Thyroid gland (tissue), 4 donors: ENCODE data around the gene ACBD7. TPM values are rescaled to one million over a fixed set of nuclear protein-coding genes. Genes with fewer than 3 reads are reported as not detected.
A peak's percentile ranks its signal among the peaks of the same experiment; 100 is the strongest.

Experiments
- DNase-seq, 2 donors: peaks; one replicate each; pipeline ENCODE4 v3.0.0-alpha.2; 2019
- H3K27ac ChIP-seq, 3 donors: fragments of 200-600 bp; sonication (generic); 1 replicate in 2 of 3; 2 replicates in 1 of 3; pipeline ENCODE4 v1.5.1; 2016 to 2019; ENCODE audit warnings: mild to moderate bottlenecking in 1 of 3, moderate library complexity in 1 of 3
- H3K27me3 ChIP-seq: fragments of 200-600 bp; sonication (generic); one replicate; pipeline ENCODE4 v1.5.1; 2019
- H3K36me3 ChIP-seq, 2 donors: fragments of 200-600 bp; sonication (generic); one replicate each; pipeline ENCODE4 v1.5.1; 2016 to 2019
- H3K4me1 ChIP-seq, 2 donors: fragments of 200-600 bp; sonication (generic); one replicate each; pipeline ENCODE4 v1.5.1; 2017 to 2019
- H3K4me3 ChIP-seq, 3 donors: fragments of 200-600 bp; sonication (generic); replicated peaks in 1 of 3; 1 replicate in 2 of 3; 2 replicates in 1 of 3; pipeline ENCODE4 v1.5.1; 2016; ENCODE audit warnings: mild to moderate bottlenecking in 1 of 3
- H3K9me3 ChIP-seq: fragments of 200-600 bp; sonication (generic); one replicate; pipeline ENCODE4 v1.5.1; 2017
- POLR2A ChIP-seq, 2 donors: fragments of 450-650 bp; IDR thresholded peaks; one replicate each; pipeline ENCODE4 v1.6.1; 2017; ENCODE audit warnings: antibody characterized with exemption in 2 of 2, mild to moderate bottlenecking in 2 of 2, moderate library complexity in 1 of 2
- WGBS, 2 donors: methylation state at CpG; one replicate each; pipeline ENCODE4 v1.1.5; 2017; 5-methylcytosine and 5-hydroxymethylcytosine counted together
- intact Hi-C: fragments of 100-400 bp; cut with DNase I; formaldehyde crosslinking; loops from one replicate; pipeline ENCODE4 v1.15.1; 2023
- total RNA-seq, 4 donors: library from RNA; depleted of rRNA; stranded (reverse); fragments of >200 nt; gene quantifications; one replicate each; pipeline ENCODE4 v1.2.3, GENCODE V29; 2016
- TF ChIP-seq, protein P1 (sequence below), 6 experiments: fragments of 200-600 bp in 3 of 6; fragments of 450-650 bp in 3 of 6; sonication (generic) in 3 of 6; IDR thresholded peaks; one replicate each; pipeline ENCODE4 v1.5.1; 2016 to 2019; ENCODE audit warnings: antibody characterized with exemption in 6 of 6, mild to moderate bottlenecking in 2 of 6, inconsistent platforms in 1 of 6, moderate library complexity in 1 of 6

The ACBD7 gene
- total RNA-seq, 4 donors from 2014 or later = 0.54 to 1.3 (median 1.0) TPM

DNA sequence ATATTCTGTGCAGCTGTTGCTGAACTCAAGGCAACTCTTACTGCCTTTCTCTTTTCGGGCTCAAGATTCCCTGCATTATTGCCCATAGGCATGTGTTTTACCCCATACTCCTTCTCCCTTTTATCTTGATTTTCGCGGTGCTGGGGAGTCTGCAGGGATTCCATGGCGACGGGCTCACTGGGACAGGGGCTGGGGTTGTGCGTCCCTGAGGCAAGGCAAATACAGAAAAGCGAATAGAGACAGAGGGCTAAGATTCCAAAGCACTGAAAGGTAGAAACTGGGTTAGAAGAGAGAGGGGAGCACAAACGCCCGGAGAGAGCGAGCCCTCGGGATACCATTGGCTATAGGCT lies 8.1 kb upstream of the ACBD7 start:
- intact Hi-C loops = no loop called here
- TF ChIP-seq, protein P1, sequence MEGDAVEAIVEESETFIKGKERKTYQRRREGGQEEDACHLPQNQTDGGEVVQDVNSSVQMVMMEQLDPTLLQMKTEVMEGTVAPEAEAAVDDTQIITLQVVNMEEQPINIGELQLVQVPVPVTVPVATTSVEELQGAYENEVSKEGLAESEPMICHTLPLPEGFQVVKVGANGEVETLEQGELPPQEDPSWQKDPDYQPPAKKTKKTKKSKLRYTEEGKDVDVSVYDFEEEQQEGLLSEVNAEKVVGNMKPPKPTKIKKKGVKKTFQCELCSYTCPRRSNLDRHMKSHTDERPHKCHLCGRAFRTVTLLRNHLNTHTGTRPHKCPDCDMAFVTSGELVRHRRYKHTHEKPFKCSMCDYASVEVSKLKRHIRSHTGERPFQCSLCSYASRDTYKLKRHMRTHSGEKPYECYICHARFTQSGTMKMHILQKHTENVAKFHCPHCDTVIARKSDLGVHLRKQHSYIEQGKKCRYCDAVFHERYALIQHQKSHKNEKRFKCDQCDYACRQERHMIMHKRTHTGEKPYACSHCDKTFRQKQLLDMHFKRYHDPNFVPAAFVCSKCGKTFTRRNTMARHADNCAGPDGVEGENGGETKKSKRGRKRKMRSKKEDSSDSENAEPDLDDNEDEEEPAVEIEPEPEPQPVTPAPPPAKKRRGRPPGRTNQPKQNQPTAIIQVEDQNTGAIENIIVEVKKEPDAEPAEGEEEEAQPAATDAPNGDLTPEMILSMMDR (IDR thresholded peaks at IDR 0.05) = no peak
- Histone ChIP-seq H3K4me1 (peaks cover 19 to 27% of the 10 kb centered on the region in 2 donors), H3K27me3 (no peaks in the 10 kb centered on the region), H3K36me3 (no peaks in the 10 kb centered on the region), H3K4me3 (peak overlapping the region; percentile 90 to 99 (median 98)), H3K27ac (peak overlapping the region; percentile 93 to 100 (median 96)), H3K9me3 (no peaks in the 10 kb centered on the region)
- no peak for DNase-seq
- 1 to 2% methylated on average over 11 of the region's 11 CpGs for WGBS, 2 donors

DNA sequence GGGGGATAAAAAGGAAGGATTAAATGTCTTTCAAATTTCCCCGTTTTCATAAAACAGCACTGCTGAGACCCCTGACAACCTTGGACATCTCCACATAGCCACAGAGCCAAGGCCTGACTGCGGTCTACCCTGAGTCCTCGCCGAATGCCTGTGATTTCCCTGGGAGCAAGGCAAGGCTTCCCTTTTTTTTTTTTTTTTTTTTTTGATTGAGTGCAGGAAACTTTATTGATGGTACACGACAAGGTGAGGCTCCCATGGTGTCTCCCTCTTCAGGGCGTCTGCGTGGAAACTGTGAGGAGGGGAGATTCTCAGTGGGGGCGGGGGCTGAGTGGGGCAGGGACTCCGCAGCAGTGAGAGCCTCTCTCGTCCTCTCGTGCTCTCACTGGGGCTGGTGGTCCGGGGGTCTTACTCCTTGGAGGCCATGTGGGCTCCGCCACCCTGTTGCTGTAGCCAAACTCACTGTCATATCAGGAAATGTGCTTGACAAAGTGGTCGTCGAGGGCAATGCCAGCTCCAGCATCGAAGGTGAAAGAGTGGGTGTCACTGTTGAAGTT lies 4.4 kb upstream of the ACBD7 start:
- H3K27me3 ChIP-seq = no peaks in the 10 kb centered on the region
- no peak overlapping the region for H3K4me3 ChIP-seq
- H3K36me3 ChIP-seq = no peaks in the 10 kb centered on the region
- peaks cover 1 to 6% of the 10 kb centered on the region in 2 donors for H3K4me1 ChIP-seq
- TF ChIP-seq, protein P1 (IDR thresholded peaks at IDR 0.05) = no peak
- TF ChIP-seq POLR2A (IDR thresholded peaks at IDR 0.05) = no peak
- H3K9me3 ChIP-seq = no peaks in the 10 kb centered on the region
- no peak overlapping the region for H3K27ac ChIP-seq
- no peak for DNase-seq
- intact Hi-C loops = loop anchor here (5.0 kb wide), 1 partner anchor 216 kb away; the partner anchor contains the start of gene SUV39H2
- WGBS, 2 donors = 83 to 88% methylated on average over 16 of the region's 16 CpGs

DNA sequence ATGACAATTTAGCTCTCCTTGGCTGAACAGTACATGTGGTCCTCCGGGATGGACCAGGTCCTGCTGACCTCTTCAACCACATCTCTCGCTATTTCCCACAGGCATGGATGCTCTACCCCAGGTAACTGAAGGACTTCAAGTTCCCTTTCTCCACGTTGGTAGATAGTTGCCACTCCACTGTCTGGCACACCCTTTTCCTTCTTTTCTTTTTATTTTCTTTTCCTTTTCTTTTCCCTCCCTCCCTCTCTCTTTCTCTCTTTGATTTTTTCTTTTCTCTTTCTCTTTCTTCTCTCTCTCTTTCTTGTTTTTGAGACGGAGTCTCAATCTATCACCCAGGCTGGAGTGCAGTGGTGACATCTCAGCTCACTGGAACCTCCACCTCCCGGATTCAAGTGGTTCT lies 2.8 kb upstream of the ACBD7 start:
- Histone ChIP-seq H3K4me1 (peaks cover 0 to 3% of the 10 kb centered on the region in 2 donors), H3K27ac (no peak overlapping the region), H3K9me3 (no peaks in the 10 kb centered on the region), H3K36me3 (no peaks in the 10 kb centered on the region), H3K27me3 (no peaks in the 10 kb centered on the region), H3K4me3 (no peak overlapping the region)
- intact Hi-C loops = loop anchor here (5.0 kb wide), 1 partner anchor 214 kb away; the partner anchor contains the start of gene SUV39H2
- WGBS, 2 donors = 80 to 85% methylated on average over 5 of the region's 5 CpGs
- DNase-seq = no peak
- TF ChIP-seq, protein P1 (IDR thresholded peaks at IDR 0.05) = no peak
- no peak for TF ChIP-seq POLR2A (IDR thresholded peaks at IDR 0.05)

DNA sequence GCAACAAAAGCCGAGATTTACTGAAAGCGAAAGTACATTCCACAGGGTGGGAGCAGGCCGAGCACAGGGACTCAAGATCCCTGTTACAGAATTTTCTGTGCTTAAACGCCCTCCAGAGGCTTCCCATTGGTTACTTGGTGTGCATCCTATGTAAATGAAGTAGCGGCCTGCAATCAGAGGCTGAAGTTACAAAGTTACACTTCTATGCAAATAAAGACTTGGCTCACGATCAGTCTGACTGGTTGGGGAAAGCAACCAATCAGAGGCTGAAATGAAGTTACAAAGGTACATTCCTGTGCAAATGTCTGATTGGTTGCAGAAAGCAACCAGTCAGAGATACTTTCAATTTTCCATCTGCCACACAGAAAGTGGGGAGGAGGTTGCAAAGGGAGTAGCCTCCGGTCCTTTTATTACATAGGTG lies 4.1 kb downstream of the ACBD7 start:
- DNase-seq = peak; percentile 64 to 66
- H3K27ac ChIP-seq = peak overlapping the region; percentile 31 to 82 (median 48)
- H3K36me3 ChIP-seq = no peaks in the 10 kb centered on the region
- 15 to 18% methylated on average over 7 of the region's 7 CpGs for WGBS, 2 donors
- peak overlapping the region in 2 of 3 donors; percentile 26 to 37 for H3K4me3 ChIP-seq
- no peaks in the 10 kb centered on the region for H3K27me3 ChIP-seq
- H3K9me3 ChIP-seq = no peaks in the 10 kb centered on the region
- TF ChIP-seq, protein P1 (IDR thresholded peaks at IDR 0.05) = no peak
- peak in 1 of 2 donors; percentile 24 for TF ChIP-seq POLR2A (IDR thresholded peaks at IDR 0.05)
- intact Hi-C loops = no loop called here
- peaks cover 4 to 9% of the 10 kb centered on the region in 2 donors for H3K4me1 ChIP-seq

DNA sequence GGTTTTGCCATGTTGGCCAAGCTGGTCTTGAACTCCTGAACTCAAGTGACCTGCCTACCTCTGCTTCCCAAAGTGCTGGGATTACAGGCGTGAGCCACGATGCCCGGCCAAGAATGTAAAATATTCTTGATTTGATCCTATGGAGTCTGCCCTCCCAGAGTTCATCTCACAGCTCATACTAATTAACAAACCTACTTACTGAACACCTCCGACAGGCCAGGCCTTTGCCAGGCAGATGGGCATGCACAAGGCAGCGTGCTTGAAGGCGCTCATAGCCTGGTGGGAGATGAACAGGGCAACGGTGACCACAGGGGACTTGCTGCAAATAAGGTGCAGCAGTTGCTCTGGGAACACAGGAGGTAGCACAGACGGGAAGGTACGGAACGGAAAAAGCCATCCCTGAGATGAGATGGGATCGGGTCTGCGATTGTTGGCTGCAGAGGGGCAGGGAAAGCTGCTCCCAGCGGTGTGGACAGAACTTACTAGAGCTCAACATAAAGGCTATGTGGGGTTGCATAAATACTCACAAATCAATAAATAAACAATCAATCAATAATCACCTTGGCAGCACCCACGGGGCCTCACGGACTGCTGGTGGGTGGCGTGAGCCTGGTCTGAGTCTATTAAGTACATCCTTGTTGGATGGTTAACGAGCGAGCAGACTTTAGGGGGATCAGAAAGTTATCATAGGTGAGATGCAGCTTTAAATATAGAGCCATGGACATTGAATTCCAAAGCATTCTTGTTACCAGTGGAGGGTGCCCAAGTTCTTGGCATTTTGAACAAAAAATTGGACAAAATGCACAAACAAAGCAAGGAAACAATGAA lies 4.7 kb downstream of the ACBD7 start:
- Histone ChIP-seq H3K4me1 (peaks cover 4 to 9% of the 10 kb centered on the region in 2 donors), H3K27ac (peak overlapping the region; percentile 31 to 82 (median 48)), H3K4me3 (peak overlapping the region in 2 of 3 donors; percentile 26 to 37), H3K9me3 (no peaks in the 10 kb centered on the region), H3K36me3 (no peaks in the 10 kb centered on the region), H3K27me3 (no peaks in the 10 kb centered on the region)
- TF ChIP-seq, protein P1 (IDR thresholded peaks at IDR 0.05) = peak in 2 of 6 experiments; percentile 8 to 19
- no peak for TF ChIP-seq POLR2A (IDR thresholded peaks at IDR 0.05)
- WGBS, 2 donors = 77 to 78% methylated on average over 18 of the region's 18 CpGs
- no peak for DNase-seq
- intact Hi-C loops = no loop called here
